Activated T-cell treated with anti-CD3 and anti-CD28 coated beads for 4 hours (primary cell): ENCODE measurements around the gene AGR2.
"Not testable (repeated sequence)": the region's sequence is repeated elsewhere in the genome, so short reads cannot be mapped to it uniquely, and the experiment has no call there.

ENCODE experiments used
- DNase-seq: peaks from one replicate; pipeline ENCODE4 v3.0.0-alpha.2; 2020

Gene AGR2

GRCh38 chr7:16773326-16773725, 31.5 kb downstream of the AGR2 start:
- DNase-seq = no peak

- no peak for DNase-seq
Measured at GRCh38 chr7:16770657-16771329, 34.0 kb downstream of the AGR2 start.

GRCh38 chr7:16769994-16770393, 34.8 kb downstream of the AGR2 start:
- not testable (repeated sequence) for DNase-seq

- no peak for DNase-seq
Measured at GRCh38 chr7:16765436-16765859, 39.4 kb downstream of the AGR2 start.

- no peak for DNase-seq
Measured at GRCh38 chr7:16764942-16765341, 39.9 kb downstream of the AGR2 start.

- DNase-seq = no peak
Measured at GRCh38 chr7:16762177-16762576, 42.6 kb downstream of the AGR2 start.

- no peak for DNase-seq
Measured at GRCh38 chr7:16759840-16760239, 45.0 kb downstream of the AGR2 start.

GRCh38 chr7:16758631-16759611, 45.9 kb downstream of the AGR2 start:
- no peak for DNase-seq

GRCh38 chr7:16758036-16758435, 46.8 kb downstream of the AGR2 start:
- DNase-seq = no peak

GRCh38 chr7:16755397-16755796, 49.4 kb downstream of the AGR2 start:
- DNase-seq = no peak

- no peak for DNase-seq
Measured at GRCh38 chr7:16754856-16755317, 49.9 kb downstream of the AGR2 start.

GRCh38 chr7:16753932-16754855, 50.6 kb downstream of the AGR2 start:
- DNase-seq = no peak

GRCh38 chr7:16753102-16753931, 51.5 kb downstream of the AGR2 start, which contains the start of gene TSPAN13:
TSS of gene TSPAN13 (plus strand) at chr7:16753755. CDS start at chr7:16753968, 213 bp downstream.
- peak; percentile 14 for DNase-seq

GRCh38 chr7:16747102-16747501, 57.7 kb downstream of the AGR2 start:
- no peak for DNase-seq

GRCh38 chr7:16745645-16746044, 59.2 kb downstream of the AGR2 start:
- no peak for DNase-seq

GRCh38 chr7:16744518-16745250, 60.1 kb downstream of the AGR2 start:
- no peak for DNase-seq

GRCh38 chr7:16743236-16743635, 61.6 kb downstream of the AGR2 start:
- no peak for DNase-seq

- DNase-seq = no peak
Measured at GRCh38 chr7:16742547-16742946, 62.3 kb downstream of the AGR2 start.
